Endothelial cell (in vitro differentiated cells): ENCODE results near the gene CDH23. TPM values are rescaled to one million over a fixed set of nuclear protein-coding genes. Genes with fewer than 3 reads are reported as not detected.

Experiments
- DNase-seq: peaks from one replicate; pipeline ENCODE4 v3.0.0; 2021; ENCODE audit warnings: low spot score
- H3K27ac Mint-ChIP-seq: one replicate; pipeline ENCODE4 v1.8.0; 2021; ENCODE audit warnings: mixed read lengths, inconsistent platforms; ENCODE audit not compliant: unreplicated experiment
- H3K27me3 Mint-ChIP-seq: one replicate; pipeline ENCODE4 v1.8.0; 2021; ENCODE audit warnings: mild to moderate bottlenecking, moderate library complexity, mixed read lengths, inconsistent platforms; ENCODE audit not compliant: unreplicated experiment
- H3K36me3 Mint-ChIP-seq: one replicate; pipeline ENCODE4 v1.8.0; 2021; ENCODE audit warnings: mild to moderate bottlenecking, low read depth, mixed read lengths, inconsistent platforms; ENCODE audit not compliant: unreplicated experiment
- H3K4me1 Mint-ChIP-seq: one replicate; pipeline ENCODE4 v1.8.0; 2021; ENCODE audit warnings: mild to moderate bottlenecking, mixed read lengths, inconsistent platforms; ENCODE audit not compliant: unreplicated experiment
- H3K4me3 Mint-ChIP-seq: one replicate; pipeline ENCODE4 v1.8.0; 2021; ENCODE audit warnings: mild to moderate bottlenecking, mixed read lengths, inconsistent platforms; ENCODE audit not compliant: unreplicated experiment
- H3K9me3 Mint-ChIP-seq: one replicate; pipeline ENCODE4 v1.8.0; 2021; ENCODE audit warnings: mixed read lengths, inconsistent platforms; ENCODE audit not compliant: unreplicated experiment
- CTCF ChIP-seq: fragments of 200-600 bp; sonication (generic); IDR thresholded peaks from one replicate; pipeline ENCODE4 v1.5.0; 2021; ENCODE audit warnings: antibody characterized with exemption; ENCODE audit not compliant: unreplicated experiment
- total RNA-seq: library from RNA; stranded (reverse); fragmentation: NEBNext Ultra II Directional; extraction: Animal tissue kit (Norgen Biotek cat#: 25700); gene quantifications from one replicate; pipeline ENCODE4 v1.2.1, GENCODE V29; 2021; ENCODE audit not compliant: unreplicated experiment

CDH23 gene
- total RNA-seq, 1 donor from 2014 or later = 0.54 TPM

GRCh38 chr10:71575451-71575850 lies 178.7 kb downstream of the CDH23 start:
- Mint-ChIP-seq H3K36me3 (no peaks in the 10 kb centered on the region), H3K4me3 (no peak overlapping the region), H3K4me1 (no peaks in the 10 kb centered on the region), H3K27me3 (peaks cover 9% of the 10 kb centered on the region), H3K27ac (no peak overlapping the region), H3K9me3 (no peaks in the 10 kb centered on the region)
- no peak for TF ChIP-seq CTCF
- DNase-seq = no peak

- H3K36me3 Mint-ChIP-seq = no peaks in the 10 kb centered on the region
- TF ChIP-seq CTCF = no peak
- no peak overlapping the region for H3K27ac Mint-ChIP-seq
- H3K4me3 Mint-ChIP-seq = no peak overlapping the region
- DNase-seq = no peak
- H3K9me3 Mint-ChIP-seq = no peaks in the 10 kb centered on the region
- H3K4me1 Mint-ChIP-seq = no peaks in the 10 kb centered on the region
- peaks cover 8% of the 10 kb centered on the region for H3K27me3 Mint-ChIP-seq
These were observed 179.4 kb downstream of the CDH23 start for GRCh38 chr10:71575934-71576801.

GRCh38 chr10:71576842-71577241 lies 180.1 kb downstream of the CDH23 start:
- H3K36me3 Mint-ChIP-seq = no peaks in the 10 kb centered on the region
- no peak overlapping the region for H3K27ac Mint-ChIP-seq
- peaks cover 7% of the 10 kb centered on the region for H3K27me3 Mint-ChIP-seq
- TF ChIP-seq CTCF = no peak
- no peak overlapping the region for H3K4me3 Mint-ChIP-seq
- H3K4me1 Mint-ChIP-seq = no peaks in the 10 kb centered on the region
- no peaks in the 10 kb centered on the region for H3K9me3 Mint-ChIP-seq
- no peak for DNase-seq

GRCh38 chr10:71577345-71577744 lies 180.6 kb downstream of the CDH23 start:
- Mint-ChIP-seq H3K27me3 (peaks cover 11% of the 10 kb centered on the region), H3K4me1 (no peaks in the 10 kb centered on the region), H3K36me3 (no peaks in the 10 kb centered on the region), H3K4me3 (no peak overlapping the region), H3K9me3 (no peaks in the 10 kb centered on the region), H3K27ac (no peak overlapping the region)
- no peak for DNase-seq
- TF ChIP-seq CTCF = no peak

- DNase-seq = no peak
- H3K4me3 Mint-ChIP-seq = no peak overlapping the region
- peaks cover 9% of the 10 kb centered on the region for H3K27me3 Mint-ChIP-seq
- H3K9me3 Mint-ChIP-seq = no peaks in the 10 kb centered on the region
- H3K27ac Mint-ChIP-seq = no peak overlapping the region
- TF ChIP-seq CTCF = no peak
- no peaks in the 10 kb centered on the region for H3K4me1 Mint-ChIP-seq
- no peaks in the 10 kb centered on the region for H3K36me3 Mint-ChIP-seq
These were observed 181.3 kb downstream of the CDH23 start for GRCh38 chr10:71578069-71578468.
